Caki2 (cell line): Measurements from ENCODE around the gene UBE2G2. TPM values are rescaled to one million over a fixed set of nuclear protein-coding genes. Genes with fewer than 3 reads are reported as not detected.

Experiments used
- DNase-seq: peaks from one replicate; pipeline ENCODE4 v3.0.0-alpha.2; 2015; ENCODE audit warnings: low read depth
- in situ Hi-C: cut with HindIII; loops from 2 replicates; pipeline ENCODE4 v1.10.0; 2016; ENCODE audit warnings: low sequenced_read_pairs, low pct_unique_long_range_greater_than_20kb, mixed read lengths
- total RNA-seq: library from RNA; depleted of rRNA; stranded (reverse); fragments of >200 nt; shearing (Covaris generic); gene quantifications from 2 replicates; pipeline ENCODE4 v1.2.3, GENCODE V29; 2014; ENCODE audit warnings: low replicate concordance

Gene UBE2G2
- total RNA-seq, 1 experiment from 2014 or later: 43.8 TPM

- no peak for DNase-seq
Measured at GRCh38 chr21:44819283-44820243, 17.9 kb upstream of the UBE2G2 start.

GRCh38 chr21:44818640-44819011 lies 17.0 kb upstream of the UBE2G2 start:
- DNase-seq: no peak
- in situ Hi-C loops: loop anchor here (25.0 kb wide), 1 partner anchor 319 kb away; no protein-coding TSS in a partner anchor

More at GRCh38 chr21:44819283-44820243, 17.9 kb upstream of the UBE2G2 start:
- in situ Hi-C loops: loop anchor here (25.0 kb wide), 1 partner anchor 318 kb away; no protein-coding TSS in a partner anchor

- in situ Hi-C loops: loop anchor here (25.0 kb wide), 1 partner anchor 319 kb away; no protein-coding TSS in a partner anchor
Measured at GRCh38 chr21:44817914-44818639, 16.5 kb upstream of the UBE2G2 start, which contains the start of gene SUMO3. Gene SUMO3, minus strand, starts transcription at chr21:44818062. Its CDS starts 94 bp downstream, at chr21:44817968.

GRCh38 chr21:44817506-44817880 lies 15.9 kb upstream of the UBE2G2 start:
- peak; percentile 76 for DNase-seq
- in situ Hi-C loops: loop anchor here (25.0 kb wide), 1 partner anchor 320 kb away; no protein-coding TSS in a partner anchor

More at GRCh38 chr21:44817914-44818639, 16.5 kb upstream of the UBE2G2 start, which contains the start of gene SUMO3:
- DNase-seq: peak; percentile 85

GRCh38 chr21:44816761-44817505 lies 15.3 kb upstream of the UBE2G2 start:
- in situ Hi-C loops: loop anchor here (25.0 kb wide), 1 partner anchor 320 kb away; no protein-coding TSS in a partner anchor
- no peak for DNase-seq

GRCh38 chr21:44815852-44816628 lies 14.4 kb upstream of the UBE2G2 start:
- in situ Hi-C loops: loop anchor here (25.0 kb wide), 1 partner anchor 321 kb away; no protein-coding TSS in a partner anchor
- DNase-seq: no peak

GRCh38 chr21:44815225-44815624 lies 13.6 kb upstream of the UBE2G2 start:
- in situ Hi-C loops: loop anchor here (25.0 kb wide), 1 partner anchor 322 kb away; no protein-coding TSS in a partner anchor
- no peak for DNase-seq

GRCh38 chr21:44814498-44815023 lies 12.9 kb upstream of the UBE2G2 start:
- in situ Hi-C loops: loop anchor here (25.0 kb wide), 1 partner anchor 323 kb away; no protein-coding TSS in a partner anchor
- no peak for DNase-seq

GRCh38 chr21:44813727-44814126 lies 12.1 kb upstream of the UBE2G2 start:
- no peak for DNase-seq
- in situ Hi-C loops: loop anchor here (25.0 kb wide), 1 partner anchor 324 kb away; no protein-coding TSS in a partner anchor

- in situ Hi-C loops: loop anchor here (25.0 kb wide), 1 partner anchor 324 kb away; no protein-coding TSS in a partner anchor
- no peak for DNase-seq
Measured at GRCh38 chr21:44813149-44813548, 11.5 kb upstream of the UBE2G2 start.

- no peak for DNase-seq
- in situ Hi-C loops: loop anchor here (25.0 kb wide), 1 partner anchor 325 kb away; no protein-coding TSS in a partner anchor
Measured at GRCh38 chr21:44812640-44813039, 11.0 kb upstream of the UBE2G2 start.

- in situ Hi-C loops: loop anchor here (25.0 kb wide), 1 partner anchor 327 kb away; no protein-coding TSS in a partner anchor
- DNase-seq: no peak
Measured at GRCh38 chr21:44810779-44811178, 9.2 kb upstream of the UBE2G2 start.

GRCh38 chr21:44805859-44806258 lies 4.2 kb upstream of the UBE2G2 start:
- in situ Hi-C loops: loop anchor here (25.0 kb wide), 1 partner anchor 331 kb away; no protein-coding TSS in a partner anchor

GRCh38 chr21:44805226-44805625 lies 3.6 kb upstream of the UBE2G2 start:
- in situ Hi-C loops: loop anchor here (25.0 kb wide), 1 partner anchor 332 kb away; no protein-coding TSS in a partner anchor
- no peak for DNase-seq

More at GRCh38 chr21:44805859-44806258, 4.2 kb upstream of the UBE2G2 start:
- no peak for DNase-seq

- no peak for DNase-seq
- in situ Hi-C loops: loop anchor here (25.0 kb wide), 1 partner anchor 333 kb away; no protein-coding TSS in a partner anchor
Measured at GRCh38 chr21:44804762-44805161, 3.1 kb upstream of the UBE2G2 start.

GRCh38 chr21:44803651-44804050 lies 2.0 kb upstream of the UBE2G2 start:
- in situ Hi-C loops: loop anchor here (25.0 kb wide), 1 partner anchor 334 kb away; no protein-coding TSS in a partner anchor

More at GRCh38 chr21:44803651-44804050, 2.0 kb upstream of the UBE2G2 start:
- no peak for DNase-seq
